ENCODE measurements around the gene SMIM13.
A peak's percentile ranks its signal among the peaks of the same experiment; 100 is the strongest.

SMIM13 gene

DNA sequence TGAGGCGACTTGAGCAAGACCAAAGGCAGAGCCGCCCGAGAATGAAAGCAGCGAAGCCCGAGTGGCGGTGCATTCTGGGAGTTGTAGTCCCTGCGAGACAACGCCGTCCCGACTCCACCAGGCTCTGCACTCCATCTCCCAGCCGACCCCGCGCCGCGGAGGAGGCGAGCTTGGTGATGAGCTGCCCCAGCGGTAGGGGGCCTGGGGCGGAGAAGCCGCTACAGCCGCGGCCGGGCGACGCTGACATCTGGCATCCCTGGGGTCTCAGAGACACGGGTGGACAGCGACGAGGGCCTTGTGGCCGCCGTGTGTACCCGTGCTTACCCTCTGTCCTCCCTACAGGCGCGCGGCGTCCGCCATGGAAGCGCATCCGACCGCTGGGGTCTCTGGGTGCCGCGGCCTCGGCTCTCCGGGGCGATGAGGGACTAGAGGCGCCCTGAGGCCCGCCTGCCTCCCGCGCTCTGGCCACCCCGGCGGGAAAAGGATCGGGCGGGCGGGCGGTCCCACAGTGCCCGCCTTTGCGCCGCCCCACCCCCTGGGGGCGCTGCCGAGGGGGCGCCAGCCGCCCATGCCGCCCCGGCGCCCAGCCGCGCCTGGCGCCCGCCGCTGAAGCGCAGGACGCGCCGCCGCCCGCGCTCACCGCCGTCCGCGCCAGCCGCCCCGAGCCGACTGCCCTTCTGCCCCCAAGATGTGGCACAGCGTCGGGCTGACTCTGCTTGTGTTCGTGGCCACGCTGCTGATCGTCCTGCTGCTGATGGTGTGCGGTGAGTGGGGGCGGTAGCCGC, at the start of gene SMIM13:
SMIM13 (plus strand) TSS at position 209 of the 785 bp plus-strand sequence; CDS start at position 689, 480 bp downstream.
- H3K4me3 ChIP-seq (ENCODE audit: low read depth, low read length), result peak within 1 kb of the TSS; percentile 96
- peak within 1 kb of the TSS; percentile 98 for H3K27ac ChIP-seq
- peak; percentile 100 for DNase-seq
- peaks cover 21% of the 10 kb centered on the region for H3K36me3 ChIP-seq
- H3K9me3 ChIP-seq (ENCODE audit: severe bottlenecking), result no peaks in the 10 kb centered on the region
- no peaks in the 10 kb centered on the region for H3K27me3 ChIP-seq (ENCODE audit: insufficient read depth, low read depth, severe bottlenecking)
- TF ChIP-seq, protein P1, sequence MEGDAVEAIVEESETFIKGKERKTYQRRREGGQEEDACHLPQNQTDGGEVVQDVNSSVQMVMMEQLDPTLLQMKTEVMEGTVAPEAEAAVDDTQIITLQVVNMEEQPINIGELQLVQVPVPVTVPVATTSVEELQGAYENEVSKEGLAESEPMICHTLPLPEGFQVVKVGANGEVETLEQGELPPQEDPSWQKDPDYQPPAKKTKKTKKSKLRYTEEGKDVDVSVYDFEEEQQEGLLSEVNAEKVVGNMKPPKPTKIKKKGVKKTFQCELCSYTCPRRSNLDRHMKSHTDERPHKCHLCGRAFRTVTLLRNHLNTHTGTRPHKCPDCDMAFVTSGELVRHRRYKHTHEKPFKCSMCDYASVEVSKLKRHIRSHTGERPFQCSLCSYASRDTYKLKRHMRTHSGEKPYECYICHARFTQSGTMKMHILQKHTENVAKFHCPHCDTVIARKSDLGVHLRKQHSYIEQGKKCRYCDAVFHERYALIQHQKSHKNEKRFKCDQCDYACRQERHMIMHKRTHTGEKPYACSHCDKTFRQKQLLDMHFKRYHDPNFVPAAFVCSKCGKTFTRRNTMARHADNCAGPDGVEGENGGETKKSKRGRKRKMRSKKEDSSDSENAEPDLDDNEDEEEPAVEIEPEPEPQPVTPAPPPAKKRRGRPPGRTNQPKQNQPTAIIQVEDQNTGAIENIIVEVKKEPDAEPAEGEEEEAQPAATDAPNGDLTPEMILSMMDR (IDR thresholded peaks at IDR 0.05; ENCODE audit: low read depth, low read length), result peak; percentile 74

DNA sequence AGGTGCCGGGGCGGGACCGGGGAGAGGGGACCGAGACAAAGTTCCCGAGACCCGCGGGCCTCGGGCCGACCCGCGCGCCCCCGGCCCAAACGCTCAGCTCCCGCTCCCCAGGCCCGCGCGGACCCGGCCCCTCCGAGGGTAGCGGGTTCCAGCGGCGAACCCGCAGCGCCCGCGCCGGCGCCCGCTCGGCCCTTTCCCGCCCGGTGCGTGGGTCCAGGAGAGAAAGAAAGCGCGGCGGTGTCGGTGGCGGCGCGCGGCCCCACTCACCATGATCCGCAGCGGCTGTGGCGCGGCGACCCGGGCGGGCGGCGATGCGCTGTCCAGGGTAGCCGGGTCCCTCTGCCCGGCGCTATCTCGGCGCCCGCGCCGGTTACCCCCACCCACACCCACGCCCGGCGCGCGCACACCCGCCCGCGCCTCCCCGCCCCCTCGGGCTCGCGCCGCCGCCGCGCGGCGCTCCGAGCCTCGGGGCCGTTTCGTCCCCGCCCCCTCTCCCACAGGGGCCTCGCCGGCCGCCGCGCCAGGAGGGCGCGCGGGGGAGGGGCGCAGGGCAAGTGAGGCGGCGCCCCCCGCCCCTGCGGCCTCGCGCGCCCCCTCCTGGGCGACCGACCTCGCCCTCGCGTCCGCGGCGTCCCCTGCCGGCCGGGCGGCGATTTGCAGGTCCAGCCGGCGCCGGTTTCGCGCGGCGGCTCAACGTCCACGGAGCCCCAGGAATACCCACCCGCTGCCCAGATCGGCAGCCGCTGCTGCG, 49.5 kb upstream of the SMIM13 start, which contains the start of gene ELOVL2:
ELOVL2 (minus strand) TSS at position 345 of the 751 bp plus-strand sequence; CDS start at position 270, 75 bp downstream.
- DNase-seq, result peak; percentile 84
- Histone ChIP-seq H3K36me3 (peaks cover 7% of the 10 kb centered on the region), H3K27ac (peak within 1 kb of the TSS; percentile 97), H3K27me3 (ENCODE audit: insufficient read depth, low read depth, severe bottlenecking) (no peaks in the 10 kb centered on the region), H3K9me3 (ENCODE audit: severe bottlenecking) (peaks cover 3% of the 10 kb centered on the region), H3K4me3 (ENCODE audit: low read depth, low read length) (peak within 1 kb of the TSS; percentile 100)
- TF ChIP-seq, protein P1 (IDR thresholded peaks at IDR 0.05; ENCODE audit: low read depth, low read length), result peak; percentile 95

DNA sequence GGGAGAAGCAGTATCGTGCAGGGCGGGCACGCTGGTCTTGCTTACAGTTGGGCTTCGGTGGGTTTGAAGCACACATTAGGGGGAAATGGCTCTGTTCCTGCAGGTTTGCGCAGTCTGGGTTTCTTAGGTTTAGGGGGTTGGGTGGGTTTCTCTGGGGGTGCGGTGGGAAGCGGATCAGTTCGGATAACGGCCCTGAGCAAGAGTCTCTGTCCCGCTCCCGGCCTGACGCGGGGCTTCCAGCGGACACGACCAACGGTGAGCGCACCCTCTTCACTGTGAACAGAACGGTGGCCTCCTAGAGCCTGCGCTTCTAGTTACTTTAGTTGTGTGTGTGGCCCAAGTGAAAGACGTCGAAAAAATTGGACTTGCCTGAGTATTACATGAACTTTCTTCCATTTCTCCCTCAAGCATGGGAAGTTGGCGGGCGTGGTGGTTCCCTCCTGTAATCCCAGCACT, 48.9 kb upstream of the SMIM13 start:
- Histone ChIP-seq H3K27me3 (ENCODE audit: insufficient read depth, low read depth, severe bottlenecking) (no peaks in the 10 kb centered on the region), H3K4me3 (ENCODE audit: low read depth, low read length) (peak overlapping the region; percentile 13; the same call in 1 of the 2 replicates), H3K27ac (no peak overlapping the region; the same call in 1 of the 2 replicates)

DNA sequence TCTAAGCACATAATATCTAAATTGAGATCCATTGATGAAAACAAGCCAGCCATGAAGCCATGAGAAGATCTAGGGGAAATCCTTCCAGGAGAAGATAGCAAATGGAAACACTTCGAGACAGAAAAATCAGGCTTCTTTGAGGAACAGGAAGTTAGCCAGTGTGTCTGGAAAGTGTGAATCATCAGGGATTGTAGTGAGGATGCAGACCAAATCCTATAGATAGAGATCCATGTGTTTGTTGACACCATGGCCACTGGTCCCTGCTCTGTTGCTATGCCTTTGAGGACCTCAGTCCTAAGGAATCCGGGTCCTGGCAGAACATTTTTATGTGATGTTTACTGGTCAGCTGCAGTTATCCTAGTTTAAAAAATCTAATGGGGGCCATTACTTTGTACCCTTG, 42.9 kb upstream of the SMIM13 start:
- no peaks in the 10 kb centered on the region for H3K9me3 ChIP-seq (ENCODE audit: severe bottlenecking)
- H3K36me3 ChIP-seq, result no peaks in the 10 kb centered on the region
- H3K27me3 ChIP-seq (ENCODE audit: insufficient read depth, low read depth, severe bottlenecking), result no peaks in the 10 kb centered on the region
- H3K27ac ChIP-seq, result no peak overlapping the region
- TF ChIP-seq, protein P1 (IDR thresholded peaks at IDR 0.05; ENCODE audit: low read depth, low read length), result no peak
- DNase-seq, result no peak
- no peak overlapping the region for H3K4me3 ChIP-seq (ENCODE audit: low read depth, low read length)

More for the DNA sequence above, 48.9 kb upstream of the SMIM13 start:
- TF ChIP-seq, protein P1 (IDR thresholded peaks at IDR 0.05; ENCODE audit: low read depth, low read length), result no peak
- H3K9me3 ChIP-seq (ENCODE audit: severe bottlenecking), result peaks cover 3% of the 10 kb centered on the region
- H3K36me3 ChIP-seq, result peaks cover 7% of the 10 kb centered on the region
- DNase-seq, result no peak

DNA sequence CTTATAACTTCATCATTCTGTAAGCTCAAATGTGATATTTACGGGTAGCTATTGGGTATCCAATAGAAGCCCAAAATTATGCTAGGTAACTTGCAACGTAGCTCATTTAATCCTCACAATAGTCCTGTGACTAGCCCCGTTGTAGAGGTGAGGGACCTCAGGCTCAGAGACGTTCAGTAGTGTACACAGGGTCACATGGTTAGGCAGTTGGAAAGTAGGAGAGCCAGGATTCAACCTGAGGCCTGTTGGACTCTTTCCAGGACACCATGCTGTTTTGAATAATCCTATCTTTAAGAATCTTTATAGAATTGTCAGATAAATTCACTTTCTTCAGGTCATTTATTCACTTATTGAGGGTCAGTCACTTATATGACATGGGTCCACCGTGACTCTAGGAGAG, 40.3 kb upstream of the SMIM13 start:
- H3K9me3 ChIP-seq (ENCODE audit: severe bottlenecking), result no peaks in the 10 kb centered on the region
- no peaks in the 10 kb centered on the region for H3K27me3 ChIP-seq (ENCODE audit: insufficient read depth, low read depth, severe bottlenecking)
- no peaks in the 10 kb centered on the region for H3K36me3 ChIP-seq
- TF ChIP-seq, protein P1 (IDR thresholded peaks at IDR 0.05; ENCODE audit: low read depth, low read length), result no peak
- DNase-seq, result no peak
- H3K4me3 ChIP-seq (ENCODE audit: low read depth, low read length), result no peak overlapping the region
- no peak overlapping the region for H3K27ac ChIP-seq
